Lower leg skin (tissue), 3 donors: ENCODE measurements around the gene HSDL2.

Experiments used
- CTCF ChIP-seq, 3 donors: fragments of 450-650 bp; IDR thresholded peaks; one replicate each; pipeline ENCODE4 v1.5.1; 2016; ENCODE audit warnings: antibody characterized with exemption in 3 of 3, mild to moderate bottlenecking in 3 of 3, moderate library complexity in 2 of 3
- POLR2A ChIP-seq, 2 donors: fragments of 450-650 bp; IDR thresholded peaks; one replicate each; pipeline ENCODE4 v1.6.1; 2016 to 2017; ENCODE audit warnings: antibody characterized with exemption in 2 of 2, mild to moderate bottlenecking in 1 of 2, moderate library complexity in 1 of 2

- TF ChIP-seq CTCF (IDR thresholded peaks at IDR 0.05) (no peak), POLR2A (IDR thresholded peaks at IDR 0.05) (no peak)
These were observed 25.7 kb upstream of the HSDL2 start for GRCh38 chr9:112354081-112354743.
